SK-N-SH (cell line): ENCODE measurements around the gene SLC7A1. TPM values are rescaled to one million over a fixed set of nuclear protein-coding genes. Genes with fewer than 3 reads are reported as not detected.

Experiments
- CTCF ChIA-PET: fragments of 300-600, 350-600 bp; formaldehyde crosslinking; extraction: SDS; loops from one replicate; lab custom pipeline; 2021; lab: Yijun Ruan, JAX
- POLR2A ChIA-PET: fragments of 350-600 bp; sonication (Branson Sonifier 250); formaldehyde crosslinking; extraction: SDS; loops from one replicate; lab custom pipeline; 2020; ENCODE audit warnings: antibody characterized with exemption, inconsistent platforms; lab: Yijun Ruan, JAX
- DNase-seq: peaks from one replicate; pipeline ENCODE4 v3.0.0; 2012
- H2AFZ ChIP-seq: fragments of 200-600 bp; sonication (generic); 2 replicates; pipeline ENCODE4 v1.8.1; 2016; ENCODE audit warnings: antibody characterized with exemption, mild to moderate bottlenecking, low read depth
- H3F3A ChIP-seq: fragments of 200-600 bp; sonication (generic); replicated peaks from 2 replicates; pipeline ENCODE3; 2016; ENCODE audit warnings: antibody characterized with exemption, mild to moderate bottlenecking; ENCODE audit not compliant: insufficient read depth
- H3K27ac ChIP-seq, 2 experiments: fragments of 200-500 bp in 1 of 2; fragments of 200-600 bp in 1 of 2; sonication (Bioruptor generic) in 1 of 2; sonication (generic), shearing (Covaris generic) in 1 of 2; 2 replicates each; pipeline versions ENCODE4 v1.5.1 to v1.6.1; 2014 to 2016; ENCODE audit warnings: low read depth in 2 of 2, inconsistent platforms in 1 of 2, low read length in 1 of 2, mild to moderate bottlenecking in 1 of 2, mixed read lengths in 1 of 2
- H3K27me3 ChIP-seq: fragments of 200-600 bp; sonication (generic), shearing (Covaris generic); 2 replicates; pipeline ENCODE4 v1.6.1; 2016; ENCODE audit warnings: mixed run types; ENCODE audit not compliant: insufficient read depth
- H3K36me3 ChIP-seq, 2 experiments: fragments of 200-500 bp in 1 of 2; fragments of 200-600 bp in 1 of 2; sonication (Bioruptor generic) in 1 of 2; sonication (generic) in 1 of 2; replicated peaks in 1 of 2; 2 replicates each; pipeline versions ENCODE3 to v1.5.1; 2014 to 2016; ENCODE audit warnings: low read length in 1 of 2, mild to moderate bottlenecking in 1 of 2; ENCODE audit not compliant: insufficient read depth in 2 of 2, control insufficient read depth in 1 of 2
- H3K4me1 ChIP-seq, 2 experiments: fragments of 200-500 bp in 1 of 2; fragments of 200-600 bp in 1 of 2; sonication (Bioruptor generic) in 1 of 2; sonication (generic), shearing (Covaris generic) in 1 of 2; 2 replicates each; pipeline versions ENCODE4 v1.5.1 to v1.6.1; 2014 to 2016; ENCODE audit warnings: low read depth in 1 of 2, low read length in 1 of 2, mixed run types in 1 of 2; ENCODE audit not compliant: insufficient read depth in 2 of 2, control insufficient read depth in 1 of 2
- H3K4me2 ChIP-seq: fragments of 200-600 bp; sonication (generic), shearing (Covaris generic); 2 replicates; pipeline ENCODE4 v1.6.1; 2017; ENCODE audit warnings: mixed run types
- H3K4me3 ChIP-seq, 2 experiments: fragments of 200-500 bp in 1 of 2; fragments of 200-600 bp in 1 of 2; sonication (Bioruptor generic) in 1 of 2; sonication (generic), shearing (Covaris generic) in 1 of 2; 2 replicates each; pipeline versions ENCODE4 v1.5.1 to v1.8.1; 2014 to 2016; ENCODE audit warnings: low read depth in 2 of 2, inconsistent platforms in 1 of 2, low read length in 1 of 2, mild to moderate bottlenecking in 1 of 2, mixed read lengths in 1 of 2, moderate library complexity in 1 of 2
- H3K79me2 ChIP-seq: fragments of 200-600 bp; sonication (generic); 2 replicates; pipeline ENCODE4 v1.8.1; 2017; ENCODE audit warnings: mild to moderate bottlenecking; ENCODE audit not compliant: insufficient read depth
- H3K9ac ChIP-seq: fragments of 200-600 bp; sonication (generic); 2 replicates; pipeline ENCODE4 v1.6.1; 2017; ENCODE audit warnings: mixed run types
- H3K9me2 ChIP-seq: fragments of 200-600 bp; sonication (generic); 2 replicates; pipeline ENCODE4 v1.6.1; 2017; ENCODE audit warnings: mixed run types
- H3K9me3 ChIP-seq: fragments of 200-600 bp; sonication (generic); 2 replicates; pipeline ENCODE4 v1.6.1; 2017; ENCODE audit warnings: mixed run types, mild to moderate bottlenecking, moderate library complexity
- H4K20me1 ChIP-seq: fragments of 200-600 bp; sonication (generic); 2 replicates; pipeline ENCODE4 v1.6.1; 2017; ENCODE audit warnings: mild to moderate bottlenecking, mixed run types; ENCODE audit not compliant: insufficient read depth
- CTCF ChIP-seq: fragments of 200-600 bp; sonication (generic); IDR thresholded peaks from 2 replicates; pipeline ENCODE4 v1.6.1; 2017; ENCODE audit warnings: antibody characterized with exemption, mild to moderate bottlenecking, moderate library complexity
- EZH2phosphoT487 ChIP-seq: fragments of 200-600 bp; sonication (generic); IDR thresholded peaks from 2 replicates; pipeline ENCODE4 v1.6.1; 2017; ENCODE audit warnings: low read depth, mixed run types, mild to moderate bottlenecking, antibody characterized with exemption, moderate library complexity, borderline replicate concordance
- FOXM1 ChIP-seq: IDR thresholded peaks from 2 replicates; pipeline ENCODE4 v1.4.0; 2012; ENCODE audit warnings: low read depth, mild to moderate bottlenecking
- GABPA ChIP-seq: IDR thresholded peaks from 2 replicates; pipeline ENCODE4 v1.4.0; 2012; ENCODE audit warnings: low read depth, mild to moderate bottlenecking
- MEF2A ChIP-seq: IDR thresholded peaks from 2 replicates; pipeline ENCODE4 v1.4.0; 2012; ENCODE audit warnings: low read depth, borderline replicate concordance
- NFIC ChIP-seq: IDR thresholded peaks from 2 replicates; pipeline ENCODE4 v1.4.0; 2012; ENCODE audit warnings: borderline replicate concordance
- PBX3 ChIP-seq: IDR thresholded peaks from 2 replicates; pipeline ENCODE4; 2012
- RCOR1 ChIP-seq: fragments of 150-350 bp; IDR thresholded peaks from 2 replicates; pipeline ENCODE4 v1.6.1; 2017; ENCODE audit warnings: antibody characterized with exemption, low read length
- TAF1 ChIP-seq: IDR thresholded peaks from 2 replicates; pipeline ENCODE4 v1.6.1; 2012; ENCODE audit warnings: low read depth, mild to moderate bottlenecking, low read length, moderate library complexity, borderline replicate concordance
- WGBS: methylation state at CpG from one replicate; pipeline ENCODE4 v1.1.6; 2017; ENCODE audit warnings: low lambda C conversion rate; 5-methylcytosine and 5-hydroxymethylcytosine counted together
- polyA plus RNA-seq, 3 experiments: library from polyadenylated mRNA; depleted of rRNA; stranded (reverse); fragments of >200 nt; gene quantifications; 2 replicates each; pipeline ENCODE4 v1.2.3, GENCODE V29; 2012
- TF ChIP-seq, protein P1 (sequence below): IDR thresholded peaks from 2 replicates; pipeline ENCODE4 v1.4.0; 2012; ENCODE audit warnings: low read depth, borderline replicate concordance

Gene SLC7A1
- polyA plus RNA-seq, 1 of the 3 experiments (the other 2 are of a cell fraction): 14.0 TPM

GRCh38 chr13:29482504-29482903 lies 113.0 kb downstream of the SLC7A1 start (continued):
- TF ChIP-seq, protein P1, sequence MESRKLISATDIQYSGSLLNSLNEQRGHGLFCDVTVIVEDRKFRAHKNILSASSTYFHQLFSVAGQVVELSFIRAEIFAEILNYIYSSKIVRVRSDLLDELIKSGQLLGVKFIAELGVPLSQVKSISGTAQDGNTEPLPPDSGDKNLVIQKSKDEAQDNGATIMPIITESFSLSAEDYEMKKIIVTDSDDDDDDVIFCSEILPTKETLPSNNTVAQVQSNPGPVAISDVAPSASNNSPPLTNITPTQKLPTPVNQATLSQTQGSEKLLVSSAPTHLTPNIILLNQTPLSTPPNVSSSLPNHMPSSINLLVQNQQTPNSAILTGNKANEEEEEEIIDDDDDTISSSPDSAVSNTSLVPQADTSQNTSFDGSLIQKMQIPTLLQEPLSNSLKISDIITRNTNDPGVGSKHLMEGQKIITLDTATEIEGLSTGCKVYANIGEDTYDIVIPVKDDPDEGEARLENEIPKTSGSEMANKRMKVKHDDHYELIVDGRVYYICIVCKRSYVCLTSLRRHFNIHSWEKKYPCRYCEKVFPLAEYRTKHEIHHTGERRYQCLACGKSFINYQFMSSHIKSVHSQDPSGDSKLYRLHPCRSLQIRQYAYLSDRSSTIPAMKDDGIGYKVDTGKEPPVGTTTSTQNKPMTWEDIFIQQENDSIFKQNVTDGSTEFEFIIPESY: no peak
- TF ChIP-seq NFIC (no peak), PBX3 (no peak), FOXM1 (no peak), EZH2phosphoT487 (no peak), RCOR1 (no peak), TAF1 (no peak)

DNA sequence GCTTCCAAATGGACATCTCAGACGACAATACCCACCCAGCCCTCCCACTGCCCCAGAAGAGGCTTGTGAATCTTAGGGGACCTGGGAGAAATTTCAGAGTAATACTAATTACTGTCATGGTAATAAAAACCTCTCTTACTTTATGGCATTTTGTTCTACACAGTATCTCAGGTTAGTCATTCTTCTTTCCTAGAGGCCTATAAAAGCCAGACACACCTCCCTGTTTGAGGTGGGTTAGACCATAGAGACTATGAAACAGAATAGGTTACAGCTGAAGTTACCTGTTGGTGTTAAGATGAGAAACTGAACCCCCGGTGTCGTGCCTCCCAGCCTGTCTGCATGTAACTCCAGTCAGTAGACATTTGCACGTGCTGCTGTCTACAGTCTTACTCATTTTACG lies 113.9 kb downstream of the SLC7A1 start:
- Histone ChIP-seq H3K4me1 (peaks cover 0 to 26% of the 10 kb centered on the region in 2 experiments; a peak in 2 of 4 replicates), H4K20me1 (no peaks in the 10 kb centered on the region), H3K4me2 (no peak overlapping the region), H2AFZ (no peak overlapping the region), H3F3A (no peaks in the 10 kb centered on the region), H3K9me3 (no peaks in the 10 kb centered on the region), H3K9me2 (no peaks in the 10 kb centered on the region), H3K27me3 (no peaks in the 10 kb centered on the region), H3K4me3 (no peak overlapping the region), H3K9ac (no peak overlapping the region), H3K79me2 (no peaks in the 10 kb centered on the region), H3K27ac (no peak overlapping the region), H3K36me3 (no peaks in the 10 kb centered on the region)
- ChIA-PET CTCF (interaction anchor here (0.6 to 4.9 kb wide), 3 partner anchors 9 to 801 kb away, joined by 3 to 45 read pairs (median 3); no protein-coding TSS in a partner anchor), POLR2A (no interaction called here)
- no peak for TF ChIP-seq GABPA
- TF ChIP-seq MEF2A: no peak
- WGBS: 80% methylated on average over 5 of the region's 5 CpGs
- no peak for DNase-seq

GRCh38 chr13:29480893-29481525 lies 114.5 kb downstream of the SLC7A1 start:
- Histone ChIP-seq H3K27ac (no peak overlapping the region), H3K4me3 (no peak overlapping the region), H3K27me3 (no peaks in the 10 kb centered on the region), H3F3A (no peaks in the 10 kb centered on the region), H3K79me2 (no peaks in the 10 kb centered on the region), H3K4me2 (no peak overlapping the region), H3K9me2 (no peaks in the 10 kb centered on the region), H3K9ac (no peak overlapping the region), H2AFZ (no peak overlapping the region), H3K9me3 (no peaks in the 10 kb centered on the region), H4K20me1 (no peaks in the 10 kb centered on the region), H3K4me1 (peaks cover 0 to 26% of the 10 kb centered on the region in 2 experiments; a peak in 2 of 4 replicates), H3K36me3 (no peaks in the 10 kb centered on the region)
- CTCF ChIA-PET: interaction anchor here (0.9 to 4.9 kb wide), 3 partner anchors 9 to 801 kb away, joined by 3 to 45 read pairs (median 3); no protein-coding TSS in a partner anchor
- no peak for DNase-seq
- POLR2A ChIA-PET: no interaction called here
- 72% methylated on average over 11 of the region's 11 CpGs for WGBS
- no peak for TF ChIP-seq CTCF
